ENCODE data around the gene FGD2. TPM values are rescaled to one million over a fixed set of nuclear protein-coding genes. Genes with fewer than 3 reads are reported as not detected.

The FGD2 gene
- total and polyA plus RNA-seq, 2 of the 8 experiments (the other 6 are each of a cell fraction or from before 2014, with no cell fraction given) = 0.12 to 0.32 TPM

GRCh38 chr6:36957773-36958271 lies 47.6 kb upstream of the FGD2 start:
- H4K91ac ChIP-seq (replicated peaks; ENCODE audit: insufficient read length, low read length) = no peak overlapping the region
- H3K36me3 ChIP-seq (ENCODE audit: control insufficient read depth in 2 of 4, insufficient read depth in 4 of 4, low read length in 3 of 4) = no peaks in the 10 kb centered on the region
- 83% methylated on average over 9 of the region's 9 CpGs; no CpG with 5 or more reads in 1 of the 2 experiments for WGBS, 2 experiments (ENCODE audit: extremely low coverage in 1 of 2, insufficient coverage in 1 of 2, insufficient read length in 1 of 2, insufficient replicate concordance in 2 of 2, low coverage in 1 of 2, low lambda C conversion rate in 2 of 2, missing lambda C conversion rate in 1 of 2)
- H3K23ac ChIP-seq (ENCODE audit: insufficient read length) = no peak overlapping the region
- H3K27ac ChIP-seq (ENCODE audit: low read depth, low read length) = no peak overlapping the region
- H2BK5ac ChIP-seq (ENCODE audit: low read depth, low read length) = no peak overlapping the region
- H3K18ac ChIP-seq (ENCODE audit: extremely low read depth, low read length) = no peak overlapping the region
- no peaks in the 10 kb centered on the region for H3K9me3 ChIP-seq (ENCODE audit: insufficient read depth in 2 of 2, low read depth in 1 of 2, low read length in 1 of 2)
- CTCF ChIA-PET (ENCODE audit: partially characterized antibody) = interaction anchor here (1.0 to 4.9 kb wide), 6 partner anchors 19 to 250 kb away, joined by 3 to 27 read pairs (median 4); partner anchors contain the start of gene C6orf89
- H3K4me3 ChIP-seq (ENCODE audit: extremely low read depth in 1 of 4, insufficient read depth in 2 of 4, low read depth in 3 of 4, low read length in 4 of 4) = no peak overlapping the region
- H3K4ac ChIP-seq (replicated peaks; ENCODE audit: insufficient read length, low read depth, low read length) = no peak overlapping the region
- H3K27me3 ChIP-seq (replicated peaks in 1 of 4; ENCODE audit: control insufficient read depth in 3 of 4, extremely low read depth in 1 of 4, insufficient read depth in 3 of 4, low read length in 3 of 4) = no peaks in the 10 kb centered on the region
- H3K79me1 ChIP-seq (ENCODE audit: low read depth, low read length) = no peaks in the 10 kb centered on the region
- no peak overlapping the region for H2BK12ac ChIP-seq (ENCODE audit: low read depth, low read length)
- H2AFZ ChIP-seq (ENCODE audit: low read length) = no peak overlapping the region
- H4K8ac ChIP-seq (ENCODE audit: extremely low read depth, insufficient read depth, low read length) = no peak overlapping the region
- DNase-seq (ENCODE audit: low read depth in 1 of 2, low spot score in 2 of 2) = no peak
- H3K79me2 ChIP-seq (ENCODE audit: control insufficient read depth in 1 of 2, insufficient read depth in 2 of 2, low read length in 2 of 2) = no peaks in the 10 kb centered on the region
- POLR2A ChIA-PET (ENCODE audit: partially characterized antibody) = interaction anchor here (1.2 to 1.3 kb wide), 2 partner anchors 28 to 300 kb away, joined by 3 to 4 read pairs; partner anchors contain the start of genes MTCH1, TBC1D22B and TMEM217
- no peak for TF ChIP-seq JUN (IDR thresholded peaks at IDR 0.05; ENCODE audit: low read depth, low read length)
- TF ChIP-seq ATF2 (IDR thresholded peaks at IDR 0.05; ENCODE audit: low read length) = no peak
- TF ChIP-seq KDM1A (IDR thresholded peaks at IDR 0.05; ENCODE audit: borderline replicate concordance, low read length) = no peak
- TF ChIP-seq FOSL1 (IDR thresholded peaks at IDR 0.05; ENCODE audit: insufficient read depth, low read depth, low read length) = no peak
- TF ChIP-seq EGR1 (IDR thresholded peaks at IDR 0.05; ENCODE audit: borderline replicate concordance, low read depth, low read length) = no peak
- TF ChIP-seq CHD1 (IDR thresholded peaks at IDR 0.05; ENCODE audit: low read depth, low read length) = no peak
- no peak for TF ChIP-seq RXRA (IDR thresholded peaks at IDR 0.05; ENCODE audit: insufficient read depth, low read depth, low read length)
- no peak for TF ChIP-seq E2F6 (IDR thresholded peaks at IDR 0.05)
- H3K14ac ChIP-seq (ENCODE audit: insufficient read length) = no peak overlapping the region
- no peak overlapping the region for H3K56ac ChIP-seq (replicated peaks; ENCODE audit: insufficient read length, low read depth, low read length)
- no peak overlapping the region for H3K4me2 ChIP-seq (ENCODE audit: insufficient read depth in 1 of 2, low read depth in 2 of 2, low read length in 2 of 2)
- no peak overlapping the region for H2BK20ac ChIP-seq (ENCODE audit: low read length)
- no peaks in the 10 kb centered on the region for H3K23me2 ChIP-seq (ENCODE audit: low read depth, low read length)
- H2BK15ac ChIP-seq (ENCODE audit: low read length) = no peak overlapping the region
- H4K20me1 ChIP-seq (replicated peaks in 1 of 2; ENCODE audit: control insufficient read depth in 1 of 2, insufficient read depth in 2 of 2, low read length in 2 of 2) = peaks cover 0 to 2% of the 10 kb centered on the region in 2 experiments
- no peaks in the 10 kb centered on the region; a peak in 1 of 7 replicates for H3K4me1 ChIP-seq (replicated peaks in 1 of 4; ENCODE audit: control insufficient read depth in 3 of 4, insufficient read depth in 4 of 4, low read length in 3 of 4)
- no peak overlapping the region for H3K9ac ChIP-seq (replicated peaks in 1 of 4; ENCODE audit: extremely low read depth in 1 of 4, low read depth in 3 of 4, low read length in 3 of 4)
- H2AK5ac ChIP-seq (ENCODE audit: low read depth, low read length) = no peak overlapping the region
- H2BK120ac ChIP-seq (replicated peaks; ENCODE audit: low read depth, low read length) = no peak overlapping the region
- FAIRE-seq = no peak
- no peak overlapping the region for H4K5ac ChIP-seq (ENCODE audit: insufficient read length, low read depth, low read length)

All from H1 (cell line).